NCI-H2227 (cell line): Measurements from ENCODE around the gene GAB1.

Source experiments
- DNase-seq: peaks from one replicate; lab custom pipeline; 2025; ENCODE audit not compliant: unreplicated experiment; lab: John Stamatoyannopoulos, UW

GAB1 gene

GRCh38 chr4:143473334-143474126 lies 136.9 kb downstream of the GAB1 start:
- no peak for DNase-seq

- no peak for DNase-seq
Observed at GRCh38 chr4:143477487-143477886, 140.8 kb downstream of the GAB1 start.

GRCh38 chr4:143481361-143481760 lies 144.7 kb downstream of the GAB1 start:
- no peak for DNase-seq

GRCh38 chr4:143482840-143483239 lies 146.2 kb downstream of the GAB1 start:
- peak; percentile 24 for DNase-seq

- DNase-seq, result no peak
Observed at GRCh38 chr4:143486314-143486713, 149.6 kb downstream of the GAB1 start.

GRCh38 chr4:143488687-143489086 lies 152.0 kb downstream of the GAB1 start:
- no peak for DNase-seq

- DNase-seq, result no peak
Observed at GRCh38 chr4:143489106-143489505, 152.4 kb downstream of the GAB1 start.

GRCh38 chr4:143498021-143498420 lies 161.3 kb downstream of the GAB1 start:
- DNase-seq, result no peak

GRCh38 chr4:143502231-143502630 lies 165.6 kb downstream of the GAB1 start:
- no peak for DNase-seq

GRCh38 chr4:143506031-143506430 lies 169.4 kb downstream of the GAB1 start:
- DNase-seq, result no peak

GRCh38 chr4:143511906-143512305 lies 175.2 kb downstream of the GAB1 start:
- DNase-seq, result no peak

- peak; percentile 83 for DNase-seq
Observed at GRCh38 chr4:143512978-143513313, 176.3 kb downstream of the GAB1 start.

- DNase-seq, result peak; percentile 95
Observed at GRCh38 chr4:143513314-143514168, 176.9 kb downstream of the GAB1 start, which contains the start of gene SMARCA5. Gene SMARCA5 (plus strand): TSS chr4:143513702. CDS start chr4:143513925, 223 bp downstream.

- DNase-seq, result no peak
Observed at GRCh38 chr4:143514169-143514495, 177.5 kb downstream of the GAB1 start.

- DNase-seq, result peak; percentile 62
Observed at GRCh38 chr4:143514497-143514896, 177.8 kb downstream of the GAB1 start.

- DNase-seq, result no peak
Observed at GRCh38 chr4:143514901-143515300, 178.2 kb downstream of the GAB1 start.

GRCh38 chr4:143515905-143516304 lies 179.2 kb downstream of the GAB1 start:
- no peak for DNase-seq

- no peak for DNase-seq
Observed at GRCh38 chr4:143517764-143518163, 181.1 kb downstream of the GAB1 start.
